ENCODE data around the gene ANKRD13C. TPM values are rescaled to one million over a fixed set of nuclear protein-coding genes. Genes with fewer than 3 reads are reported as not detected.

The ANKRD13C gene
- total RNA-seq (2021; fragmentation: NEBNext Ultra II Directional; extraction: Animal tissue kit (Norgen Biotek cat#: 25700)) = 10 to 100 TPM; 16.1 to 19.8 (median 19.1) TPM
- long read RNA-seq, full-length matches to known transcripts = 13 of 32 reads
- long read RNA-seq, partial matches to known transcripts = 4 of 32 reads
- long read RNA-seq, other reads (novel, unspliced or antisense) = 15 of 32 reads

- peak; percentile 32; the same call in 1 of the 2 replicates for TF ChIP-seq CTCF (IDR thresholded peaks at IDR 0.05)
- Mint-ChIP-seq H3K36me3 (ENCODE audit: low read depth) (peaks cover 27% of the 10 kb centered on the region), H3K27me3 (ENCODE audit: insufficient read depth) (peaks cover 2% of the 10 kb centered on the region), H3K9me3 (peaks cover 9% of the 10 kb centered on the region), H3K4me3 (peak within 1 kb of the TSS; percentile 95), H3K4me1 (ENCODE audit: low read depth) (peaks cover 33% of the 10 kb centered on the region), H3K27ac (peak within 1 kb of the TSS; percentile 94)
- peak; percentile 93 for DNase-seq
Measured at GRCh38 chr1:70354332-70355110, at the start of gene ANKRD13C. Gene ANKRD13C, minus strand, starts transcription at chr1:70354722. Its CDS starts 314 bp downstream, at chr1:70354408.

DNA sequence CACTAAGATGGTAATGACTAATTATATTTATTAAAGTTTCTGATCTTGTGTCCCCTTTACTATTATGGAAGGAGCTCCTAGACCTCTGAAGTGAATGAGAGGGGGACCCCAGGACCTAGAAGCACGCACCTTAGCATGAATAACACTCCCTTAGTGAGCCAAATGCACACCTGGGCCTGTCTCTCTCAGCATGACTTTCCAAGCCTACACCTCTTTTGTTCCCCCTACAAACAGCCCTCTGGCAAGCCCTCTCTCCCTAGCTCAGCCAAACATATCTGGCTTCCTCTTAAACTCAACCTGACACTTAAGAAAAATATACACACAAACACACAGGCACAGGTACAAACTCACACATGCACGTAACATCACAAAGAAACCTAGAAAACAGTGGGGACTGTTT lies 49.2 kb upstream of the ANKRD13C start:
- no peaks in the 10 kb centered on the region for H3K36me3 Mint-ChIP-seq (ENCODE audit: low read depth)
- H3K4me1 Mint-ChIP-seq (ENCODE audit: low read depth) = no peaks in the 10 kb centered on the region
- H3K27ac Mint-ChIP-seq = no peak overlapping the region
- peaks cover 10% of the 10 kb centered on the region for H3K27me3 Mint-ChIP-seq (ENCODE audit: insufficient read depth)
- DNase-seq = no peak
- no peak overlapping the region for H3K4me3 Mint-ChIP-seq
- no peak for TF ChIP-seq CTCF (IDR thresholded peaks at IDR 0.05)
- H3K9me3 Mint-ChIP-seq = no peaks in the 10 kb centered on the region

- no peak overlapping the region for H3K27ac Mint-ChIP-seq
- peaks cover 18% of the 10 kb centered on the region for H3K27me3 Mint-ChIP-seq (ENCODE audit: insufficient read depth)
- DNase-seq = no peak
- H3K9me3 Mint-ChIP-seq = no peaks in the 10 kb centered on the region
- TF ChIP-seq CTCF (IDR thresholded peaks at IDR 0.05) = no peak
- no peak overlapping the region for H3K4me3 Mint-ChIP-seq
- H3K4me1 Mint-ChIP-seq (ENCODE audit: low read depth) = no peaks in the 10 kb centered on the region
- H3K36me3 Mint-ChIP-seq (ENCODE audit: low read depth) = no peaks in the 10 kb centered on the region
Measured at GRCh38 chr1:70401974-70402373, 47.5 kb upstream of the ANKRD13C start.

DNA sequence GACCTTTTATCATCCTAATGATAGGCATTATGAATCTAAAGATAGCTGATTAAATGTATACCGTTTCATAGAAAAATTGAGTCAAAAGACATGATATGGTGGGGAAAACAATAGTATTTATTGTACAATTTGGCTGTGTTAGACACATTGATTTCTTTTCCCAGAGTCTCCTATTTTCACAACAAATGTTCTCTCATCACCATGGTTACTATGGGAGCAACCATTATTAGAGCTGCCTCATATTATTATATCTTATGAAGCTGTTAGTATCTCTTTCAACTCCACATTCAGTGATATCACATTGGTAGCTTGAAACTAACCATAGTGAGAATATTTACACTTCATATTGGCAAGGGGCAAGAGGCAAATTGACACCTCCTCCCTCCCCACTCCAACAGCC lies 45.8 kb upstream of the ANKRD13C start:
- Mint-ChIP-seq H3K36me3 (ENCODE audit: low read depth) (no peaks in the 10 kb centered on the region), H3K4me3 (no peak overlapping the region), H3K9me3 (no peaks in the 10 kb centered on the region), H3K27me3 (ENCODE audit: insufficient read depth) (peaks cover 21% of the 10 kb centered on the region), H3K27ac (no peak overlapping the region), H3K4me1 (ENCODE audit: low read depth) (no peaks in the 10 kb centered on the region)
- DNase-seq = no peak
- no peak for TF ChIP-seq CTCF (IDR thresholded peaks at IDR 0.05)

GRCh38 chr1:70397013-70397412 lies 42.5 kb upstream of the ANKRD13C start:
- Mint-ChIP-seq H3K4me3 (no peak overlapping the region), H3K27me3 (ENCODE audit: insufficient read depth) (peaks cover 22% of the 10 kb centered on the region), H3K9me3 (no peaks in the 10 kb centered on the region), H3K4me1 (ENCODE audit: low read depth) (no peaks in the 10 kb centered on the region), H3K27ac (no peak overlapping the region), H3K36me3 (ENCODE audit: low read depth) (no peaks in the 10 kb centered on the region)
- TF ChIP-seq CTCF (IDR thresholded peaks at IDR 0.05) = no peak
- no peak for DNase-seq

Measured in HFFc6 (cell line).